Left lung (tissue), 10 donors: ENCODE measurements around the gene RPRD1A. TPM values are rescaled to one million over a fixed set of nuclear protein-coding genes. Genes with fewer than 3 reads are reported as not detected.
"Not testable (repeated sequence)": the region's sequence is repeated elsewhere in the genome, so short reads cannot be mapped to it uniquely, and the experiment has no call there.

ENCODE experiments used
- ATAC-seq: fragments of 200-7000 bp; cut with Tn5 transposase; one replicate; pipeline ENCODE4 v1.9.1; 2020; ENCODE audit warnings: moderate library complexity
- DNase-seq, 4 donors: peaks; one replicate each; pipeline ENCODE4 v3.0.0-alpha.2; 2013 to 2020
- H3K27ac ChIP-seq, 2 donors: fragments of 200-600 bp; sonication (generic) in 1 of 2; one replicate each; pipeline versions ENCODE4 v1.5.0 to v1.8.0; 2020 to 2021
- H3K27me3 ChIP-seq, 2 donors: fragments of 200-600 bp; sonication (generic) in 1 of 2; one replicate each; pipeline versions ENCODE4 v1.5.0 to v1.8.0; 2020 to 2021
- H3K36me3 ChIP-seq, 2 donors: fragments of 200-600 bp; sonication (generic) in 1 of 2; one replicate each; pipeline versions ENCODE4 v1.5.0 to v1.8.0; 2020 to 2021
- H3K4me1 ChIP-seq, 2 donors: fragments of 200-600 bp; one replicate each; pipeline ENCODE4 v1.8.0; 2021
- H3K4me3 ChIP-seq, 2 donors: fragments of 200-600 bp; sonication (generic) in 1 of 2; one replicate each; pipeline versions ENCODE4 v1.5.0 to v1.8.0; 2020 to 2021; ENCODE audit warnings: mild to moderate bottlenecking in 1 of 2
- H3K9me3 ChIP-seq, 2 donors: fragments of 200-600 bp; sonication (generic) in 1 of 2; one replicate each; pipeline versions ENCODE4 v1.5.0 to v1.8.0; 2020 to 2021
- CTCF ChIP-seq, 2 donors: fragments of 200-600 bp; sonication (generic) in 1 of 2; IDR thresholded peaks; one replicate each; pipeline versions ENCODE4 v1.5.0 to v1.8.0; 2021; ENCODE audit warnings: antibody characterized with exemption in 2 of 2
- intact Hi-C, 2 donors: fragments of 100-400 bp; cut with DNase I; formaldehyde crosslinking; loops; one replicate each; pipeline versions ENCODE4 v1.11.2 to v1.14.2; 2022
- polyA plus RNA-seq, 6 donors: library from polyadenylated mRNA; unstranded; fragments of 120-200 nt; gene quantifications; one replicate each; pipeline ENCODE4 v1.2.1, GENCODE V29; 2013; ENCODE audit not compliant: insufficient read length in 6 of 6
- total RNA-seq, 2 donors: library from RNA; stranded (reverse); fragmentation: NEBNext Ultra II Directional; extraction: Animal tissue kit (Norgen Biotek cat#: 25700); gene quantifications; one replicate each; pipeline ENCODE4 v1.2.1, GENCODE V29; 2021
- donor health status: DM: no; HTN: yes; CAD: no.
- donor health status: DM: no; HTN: no; CAD: no.

RPRD1A gene
- total and polyA plus RNA-seq, 8 donors, result 37.3 to 63.7 (median 56.8) TPM

GRCh38 chr18:36034299-36034895 is 33.0 kb downstream of the RPRD1A start:
- Histone ChIP-seq H3K36me3 (peaks cover 0 to 22% of the 10 kb centered on the region in 2 donors), H3K4me1 (no peaks in the 10 kb centered on the region), H3K27ac (no peak overlapping the region), H3K27me3 (no peaks in the 10 kb centered on the region), H3K4me3 (no peak overlapping the region), H3K9me3 (peaks cover 0 to 16% of the 10 kb centered on the region in 2 donors)
- intact Hi-C loops, result no loop called here
- ATAC-seq (no peak), DNase-seq (no peak)
- no peak for TF ChIP-seq CTCF (IDR thresholded peaks at IDR 0.05)

GRCh38 chr18:36031903-36032302 is 35.5 kb downstream of the RPRD1A start:
- no peak overlapping the region for H3K27ac ChIP-seq
- intact Hi-C loops, result no loop called here
- TF ChIP-seq CTCF (IDR thresholded peaks at IDR 0.05), result no peak
- H3K36me3 ChIP-seq, result peaks cover 0 to 25% of the 10 kb centered on the region in 2 donors
- H3K9me3 ChIP-seq, result no peaks in the 10 kb centered on the region
- no peaks in the 10 kb centered on the region for H3K4me1 ChIP-seq
- no peak overlapping the region for H3K4me3 ChIP-seq
- no peak for ATAC-seq
- H3K27me3 ChIP-seq, result no peaks in the 10 kb centered on the region
- DNase-seq, result no peak

GRCh38 chr18:36031407-36031806 is 36.0 kb downstream of the RPRD1A start:
- H3K4me3 ChIP-seq, result no peak overlapping the region
- ATAC-seq, result no peak
- no peak overlapping the region for H3K27ac ChIP-seq
- H3K27me3 ChIP-seq, result no peaks in the 10 kb centered on the region
- TF ChIP-seq CTCF (IDR thresholded peaks at IDR 0.05), result no peak
- no peaks in the 10 kb centered on the region for H3K4me1 ChIP-seq
- H3K9me3 ChIP-seq, result no peaks in the 10 kb centered on the region
- H3K36me3 ChIP-seq, result peaks cover 0 to 30% of the 10 kb centered on the region in 2 donors
- intact Hi-C loops, result no loop called here
- DNase-seq, result no peak

GRCh38 chr18:36028859-36029258 is 38.5 kb downstream of the RPRD1A start:
- Histone ChIP-seq H3K4me3 (no peak overlapping the region), H3K4me1 (no peaks in the 10 kb centered on the region), H3K9me3 (no peaks in the 10 kb centered on the region), H3K27ac (no peak overlapping the region), H3K36me3 (peaks cover 0 to 39% of the 10 kb centered on the region in 2 donors), H3K27me3 (no peaks in the 10 kb centered on the region)
- ATAC-seq (peak; percentile 37), DNase-seq (no peak)
- no peak for TF ChIP-seq CTCF (IDR thresholded peaks at IDR 0.05)
- intact Hi-C loops, result loop anchor here in 1 of 2 donors (10.0 kb wide), 1 partner anchor 256 kb away; no protein-coding TSS in a partner anchor

- Histone ChIP-seq H3K4me3 (no peak overlapping the region), H3K4me1 (no peaks in the 10 kb centered on the region), H3K9me3 (no peaks in the 10 kb centered on the region), H3K27me3 (no peaks in the 10 kb centered on the region), H3K27ac (no peak overlapping the region), H3K36me3 (peaks cover 0 to 30% of the 10 kb centered on the region in 2 donors)
- DNase-seq (peak in 1 of 4 donors; percentile 19), ATAC-seq (no peak)
- no peak for TF ChIP-seq CTCF (IDR thresholded peaks at IDR 0.05)
- intact Hi-C loops, result loop anchor here in 1 of 2 donors (10.0 kb wide), 1 partner anchor 260 kb away; no protein-coding TSS in a partner anchor
Measured at GRCh38 chr18:36025025-36025424, 42.3 kb downstream of the RPRD1A start.

- not testable (repeated sequence) for H3K4me1 ChIP-seq, H3K27ac ChIP-seq, H3K4me3 ChIP-seq, ATAC-seq, H3K27me3 ChIP-seq, DNase-seq, H3K9me3 ChIP-seq
- intact Hi-C loops, result loop anchor here in 1 of 2 donors (10.0 kb wide), 1 partner anchor 261 kb away; no protein-coding TSS in a partner anchor
- H3K36me3 ChIP-seq, result peaks cover 0 to 23% of the 10 kb centered on the region in 2 donors
Measured at GRCh38 chr18:36024241-36024640, 43.1 kb downstream of the RPRD1A start.
